Left colon (tissue), 2 donors: ENCODE data around the gene XPC. TPM values are rescaled to one million over a fixed set of nuclear protein-coding genes. Genes with fewer than 3 reads are reported as not detected.

Source experiments
- ATAC-seq: fragments of 200-7000 bp; cut with Tn5 transposase; one replicate; pipeline ENCODE4 v1.9.1; 2020; ENCODE audit warnings: mild to moderate bottlenecking, moderate library complexity
- DNase-seq, 2 donors: peaks; one replicate each; pipeline ENCODE4 v3.0.0-alpha.2; 2020
- intact Hi-C, 2 donors: fragments of 100-400 bp; cut with DNase I in 1 of 2; cut with micrococcal nuclease in 1 of 2; formaldehyde crosslinking; loops; one replicate each; pipeline versions ENCODE4 v1.11.2 to v1.14.0; 2022; cut with DNase I, micrococcal nuclease
- total RNA-seq, 2 donors: library from RNA; stranded (reverse); fragmentation: NEBNext Ultra II Directional; extraction: Animal tissue kit (Norgen Biotek cat#: 25700); gene quantifications; one replicate each; pipeline ENCODE4 v1.2.1, GENCODE V29; 2021
- donor health status: DM: no; HTN: no; CAD: no.
- donor health status: DM: yes; HTN: yes; CAD: no.

The XPC gene
- total RNA-seq, 2 donors from 2014 or later = 19.7 to 22.4 TPM

DNA sequence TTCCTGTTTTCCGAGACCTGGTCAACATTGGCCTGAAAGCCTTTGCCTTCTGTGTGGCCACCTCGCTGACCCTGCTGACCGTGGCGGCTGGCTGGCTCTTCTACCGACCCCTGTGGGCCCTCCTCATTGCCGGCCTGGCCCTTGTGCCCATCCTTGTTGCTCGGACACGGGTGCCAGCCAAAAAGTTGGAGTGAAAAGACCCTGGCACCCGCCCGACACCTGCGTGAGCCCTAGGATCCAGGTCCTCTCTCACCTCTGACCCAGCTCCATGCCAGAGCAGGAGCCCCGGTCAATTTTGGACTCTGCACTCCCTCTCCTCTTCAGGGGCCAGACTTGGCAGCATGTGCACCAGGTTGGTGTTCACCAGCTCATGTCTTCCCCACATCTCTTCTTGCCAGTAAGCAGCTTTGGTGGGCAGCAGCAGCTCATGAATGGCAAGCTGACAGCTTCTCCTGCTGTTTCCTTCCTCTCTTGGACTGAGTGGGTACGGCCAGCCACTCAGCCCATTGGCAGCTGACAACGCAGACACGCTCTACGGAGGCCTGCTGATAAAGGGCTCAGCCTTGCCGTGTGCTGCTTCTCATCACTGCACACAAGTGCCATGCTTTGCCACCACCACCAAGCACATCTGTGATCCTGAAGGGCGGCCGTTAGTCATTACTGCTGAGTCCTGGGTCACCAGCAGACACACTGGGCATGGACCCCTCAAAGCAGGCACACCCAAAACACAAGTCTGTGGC is 36.6 kb downstream of the XPC start:
- ATAC-seq (no peak), DNase-seq (peak in 1 of 2 donors; percentile 22)
- intact Hi-C loops = no loop called here

DNA sequence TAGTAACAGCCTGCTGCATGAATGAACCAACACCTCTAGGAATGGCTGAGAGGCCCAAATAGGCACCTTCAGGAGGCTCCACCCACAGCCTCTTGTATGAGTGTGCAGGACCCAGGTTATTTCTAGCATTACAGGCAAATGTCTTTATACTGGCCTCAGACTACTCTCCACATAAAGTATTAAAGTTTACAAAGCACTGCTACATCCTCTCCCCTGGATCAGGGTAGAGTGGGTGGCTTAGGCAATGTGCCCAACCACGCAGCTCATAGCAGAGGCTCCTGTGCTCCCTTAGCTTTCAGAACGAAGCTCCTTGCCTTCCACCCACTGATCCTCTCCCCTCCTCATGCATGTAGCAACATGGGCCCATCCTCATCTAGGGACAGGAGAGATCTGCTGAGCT is 37.3 kb downstream of the XPC start:
- intact Hi-C loops = no loop called here
- DNase-seq = no peak
- ATAC-seq = no peak

DNA sequence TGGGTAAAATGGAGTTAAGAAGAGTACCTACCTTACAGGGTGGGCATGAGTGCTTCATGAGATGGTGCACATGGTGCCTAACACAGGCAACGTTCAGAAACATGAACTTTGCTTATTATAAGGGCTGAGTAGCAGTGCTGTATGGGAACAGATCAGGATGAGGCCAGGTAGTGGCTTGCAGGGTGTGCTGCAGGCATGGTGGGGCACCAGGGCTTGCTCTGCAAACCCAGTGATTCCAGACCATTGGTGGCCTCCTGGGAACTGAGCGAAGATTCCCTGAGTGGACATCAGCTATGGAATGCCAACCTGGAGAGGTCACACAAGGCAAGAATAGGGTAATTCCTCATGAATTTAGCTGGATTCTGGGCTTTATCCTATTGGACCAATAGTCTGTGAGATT is 37.7 kb downstream of the XPC start:
- DNase-seq = no peak
- ATAC-seq = no peak
- intact Hi-C loops = no loop called here

DNA sequence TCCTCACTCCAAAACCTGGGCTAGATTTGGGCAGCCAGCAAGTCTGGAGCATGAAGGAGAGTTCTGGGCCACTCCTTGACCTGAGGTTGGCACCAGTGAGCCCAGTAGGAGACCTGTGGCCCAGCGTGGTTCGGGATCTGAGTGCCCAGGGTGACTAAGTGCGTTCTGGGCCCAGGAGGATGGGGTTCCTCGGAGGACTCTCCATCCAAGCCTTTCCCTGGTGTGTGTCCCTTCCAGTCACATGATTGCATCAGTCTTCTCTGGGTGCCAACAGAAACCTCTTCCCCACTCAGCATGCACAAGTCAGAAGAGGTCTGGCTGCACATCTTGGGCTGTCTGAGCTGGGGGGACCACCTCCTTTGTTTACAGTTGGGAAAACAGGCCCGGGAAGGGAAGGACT is 38.6 kb downstream of the XPC start:
- ATAC-seq (no peak), DNase-seq (no peak)
- intact Hi-C loops = no loop called here

DNA sequence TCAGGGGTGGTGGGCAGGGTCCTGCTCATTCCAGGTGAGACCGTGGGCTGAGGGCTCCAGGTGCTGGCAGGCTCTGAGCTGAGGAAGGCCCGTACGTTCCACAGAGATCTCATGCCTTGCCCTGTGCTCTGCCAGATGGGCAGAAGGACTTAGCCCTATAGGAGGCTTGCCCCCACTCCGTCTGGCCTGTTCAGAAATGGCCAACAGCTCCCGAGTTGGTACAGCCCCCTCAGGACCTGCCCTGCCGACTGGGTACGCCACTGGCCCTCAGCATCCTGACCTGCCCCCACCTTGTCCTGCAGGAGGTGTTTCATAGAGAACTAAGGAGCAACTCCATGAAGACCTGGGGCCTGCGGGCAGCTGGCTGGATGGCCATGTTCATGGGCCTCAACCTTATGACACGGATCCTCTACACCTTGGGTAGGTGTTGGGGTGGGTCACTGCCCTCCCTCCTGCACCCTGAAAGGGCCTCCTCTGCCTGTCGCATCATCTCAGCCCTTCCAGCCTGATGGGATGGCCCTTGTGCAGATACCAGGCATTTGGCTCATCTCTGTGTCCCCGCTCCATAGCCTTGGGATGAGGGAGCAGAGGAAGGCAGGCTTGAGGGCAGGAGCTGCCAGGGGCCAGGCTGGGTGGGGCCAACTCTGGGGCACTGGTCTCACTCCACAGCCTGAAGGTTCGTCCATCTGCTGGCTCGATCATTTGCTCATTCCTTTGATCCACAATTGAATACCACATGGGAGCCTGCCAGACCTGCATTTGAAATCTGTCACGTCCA is 39.3 kb downstream of the XPC start:
- intact Hi-C loops = no loop called here
- DNase-seq (peak in 1 of 2 donors; percentile 17), ATAC-seq (no peak)

DNA sequence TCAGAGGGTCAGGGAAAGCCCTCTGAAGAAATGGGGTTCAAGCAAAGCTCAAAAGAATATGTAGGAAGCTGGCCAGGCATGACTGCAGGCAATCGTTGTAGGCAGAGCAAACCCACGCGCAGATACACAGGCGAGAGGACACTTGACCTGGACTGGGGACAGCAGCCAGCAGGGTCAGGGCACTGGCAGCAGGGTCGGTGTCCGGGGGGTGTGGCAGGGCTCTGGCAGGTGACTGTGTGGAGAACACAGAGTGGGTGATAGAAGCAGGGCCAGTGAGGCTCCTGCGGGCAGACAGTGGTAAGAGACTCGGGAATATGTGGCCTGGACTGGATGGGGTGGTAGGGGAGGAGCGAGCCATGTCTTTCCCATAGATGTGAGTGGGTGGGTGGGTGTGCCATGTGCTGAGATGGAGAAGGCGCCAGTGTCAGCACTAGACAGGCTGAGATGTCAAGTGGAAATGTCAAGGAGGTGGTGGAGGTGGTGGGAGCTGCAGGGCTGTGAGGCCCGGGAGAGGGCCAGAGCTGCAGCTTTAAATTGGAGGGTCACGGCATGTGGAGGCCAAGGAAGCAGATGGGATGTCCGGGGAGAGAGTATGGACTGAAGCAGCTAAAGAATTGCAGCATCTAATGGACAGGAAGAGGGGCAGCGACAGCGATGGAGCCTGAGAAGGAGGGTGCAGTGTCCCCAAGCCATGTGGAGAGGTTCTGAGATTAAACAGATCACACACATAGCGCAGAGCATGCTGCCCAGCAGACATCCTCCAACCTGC is 40.1 kb downstream of the XPC start:
- ATAC-seq (no peak), DNase-seq (peak in 1 of 2 donors; percentile 19)
- intact Hi-C loops = no loop called here

DNA sequence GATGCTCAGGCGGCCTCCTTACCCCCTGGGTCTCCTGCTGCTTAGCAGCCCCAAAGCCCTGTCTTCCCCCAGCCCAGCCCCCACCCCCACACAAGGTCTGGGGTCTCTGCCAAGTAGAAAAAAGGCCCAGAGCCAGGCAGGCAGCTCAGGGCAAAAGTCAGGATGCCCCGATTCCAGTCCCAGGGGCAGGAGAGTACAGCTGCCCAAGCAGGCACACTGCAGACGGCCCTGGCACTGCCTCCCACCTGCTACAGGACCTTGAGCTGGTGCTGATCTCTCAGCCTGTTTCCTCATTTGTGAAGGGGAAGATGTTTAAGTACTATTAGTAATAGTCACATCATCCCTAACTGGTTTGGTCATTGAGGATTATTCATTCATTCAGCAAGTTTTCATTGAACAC is 41.0 kb downstream of the XPC start:
- ATAC-seq = no peak
- intact Hi-C loops = no loop called here

DNA sequence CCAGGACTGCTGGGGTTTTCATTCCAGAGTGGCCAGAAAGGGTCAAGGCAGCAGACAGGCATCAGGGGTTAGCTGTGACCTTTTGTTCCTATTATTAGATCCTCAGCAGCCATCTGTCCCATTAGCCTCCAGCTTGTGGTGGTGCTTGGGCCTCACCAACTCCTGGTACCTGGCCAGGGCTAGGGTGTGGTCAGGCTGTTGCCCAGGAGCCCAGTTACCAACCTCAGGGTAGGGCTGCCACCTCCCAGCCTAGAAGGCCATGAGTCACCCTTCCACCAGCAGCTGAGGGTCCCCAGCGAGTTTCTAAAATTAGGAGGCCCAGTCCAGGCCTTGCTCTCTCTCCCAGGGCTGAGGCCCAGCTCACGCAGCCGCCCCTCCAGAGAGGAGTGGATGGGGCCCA is 41.4 kb downstream of the XPC start:
- intact Hi-C loops = no loop called here
- DNase-seq (peak; percentile 48 to 51), ATAC-seq (peak; percentile 46)

More for the DNA sequence above, 41.0 kb downstream of the XPC start:
- no peak for DNase-seq

DNA sequence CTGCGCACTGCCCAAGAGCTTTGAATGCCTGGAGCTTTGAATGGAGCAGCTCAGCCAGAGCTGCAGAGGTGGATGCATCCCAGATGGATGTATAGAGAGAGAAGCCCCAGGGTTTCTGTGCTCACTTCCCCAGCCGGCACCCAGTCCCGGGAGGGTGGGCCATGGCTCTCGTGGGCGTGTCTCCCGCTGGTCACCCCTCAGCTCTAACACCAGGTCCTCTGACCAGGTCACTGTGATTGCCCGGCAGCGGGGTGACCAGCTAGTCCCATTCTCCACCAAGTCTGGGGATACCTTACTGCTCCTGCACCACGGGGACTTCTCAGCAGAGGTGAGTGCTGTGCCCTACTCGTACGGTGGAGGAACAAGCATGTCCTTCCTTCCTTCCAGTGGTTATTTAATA is 42.8 kb downstream of the XPC start:
- DNase-seq (peak in 1 of 2 donors; percentile 14), ATAC-seq (no peak)
- intact Hi-C loops = no loop called here

DNA sequence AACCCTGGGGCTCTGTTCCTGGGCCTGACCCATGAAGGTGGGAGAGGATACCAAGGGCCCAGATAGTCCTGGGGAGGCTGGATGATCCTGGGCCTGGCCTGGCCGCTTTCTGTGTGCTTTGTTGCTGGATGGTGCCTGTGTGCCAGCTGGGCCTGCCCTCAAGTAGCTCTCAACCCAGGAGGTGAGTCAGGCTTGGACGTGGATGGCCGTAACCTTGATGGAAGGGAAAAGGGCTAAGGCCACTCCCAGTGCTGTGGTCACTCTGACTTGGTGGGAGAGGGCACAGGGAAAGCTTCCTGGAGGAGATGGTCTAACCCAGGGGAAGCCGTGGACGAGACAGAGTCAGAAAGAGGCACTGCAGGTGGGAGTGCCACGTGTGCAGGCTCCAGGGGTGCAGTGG is 44.1 kb downstream of the XPC start:
- intact Hi-C loops = no loop called here
- ATAC-seq (no peak), DNase-seq (peak in 1 of 2 donors; percentile 21)

DNA sequence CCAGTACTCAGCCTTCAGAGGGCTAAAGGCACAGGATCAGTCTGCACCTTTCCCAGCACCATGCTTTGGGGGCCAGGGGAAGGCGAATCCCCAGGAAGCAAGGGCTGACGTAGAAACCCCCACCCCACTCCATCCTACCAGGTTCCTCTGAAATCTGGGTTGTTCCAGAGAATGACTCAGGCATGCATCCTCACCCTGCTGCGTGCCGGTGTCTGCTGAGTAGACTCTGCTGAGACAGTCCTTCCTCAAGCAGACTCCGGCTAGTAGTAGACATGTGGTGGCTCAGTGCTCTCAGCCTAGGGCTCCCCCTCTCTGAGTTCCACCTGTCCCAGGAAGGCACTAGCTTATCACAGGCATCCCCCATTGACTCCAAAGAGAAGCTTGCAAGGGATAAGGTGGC is 44.5 kb downstream of the XPC start:
- peak in 1 of 2 donors; percentile 17 for DNase-seq
- intact Hi-C loops = no loop called here

DNA sequence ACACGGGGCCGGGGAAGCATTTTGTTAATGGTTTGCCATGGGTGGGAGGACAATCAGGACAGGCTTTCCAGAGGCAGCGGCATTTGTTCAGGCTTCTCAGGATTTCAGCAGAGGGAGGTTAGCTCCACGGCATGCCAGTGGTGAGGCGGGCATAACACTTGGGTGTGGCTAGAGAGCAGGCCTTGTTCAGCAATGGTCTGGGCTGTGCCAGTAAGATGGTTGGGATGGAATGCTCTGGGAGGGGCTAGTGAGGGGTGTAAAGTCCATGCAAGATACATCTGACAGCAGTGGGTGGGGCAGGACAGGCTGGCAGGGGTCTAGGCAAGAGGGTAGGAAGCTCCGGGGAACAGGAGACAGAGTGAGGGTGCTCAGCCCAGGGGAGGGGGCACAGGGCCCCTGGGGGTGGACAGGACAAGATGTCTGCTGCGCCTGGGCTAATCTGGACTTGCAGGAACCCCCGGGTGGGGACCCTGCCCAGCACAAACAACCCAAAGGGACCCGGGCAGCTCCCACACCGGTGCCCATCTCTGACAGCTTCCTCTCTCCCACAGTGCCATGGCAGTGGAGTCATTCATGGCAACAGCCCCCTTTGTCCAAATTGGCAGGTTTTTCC is 45.1 kb downstream of the XPC start:
- peak; percentile 97 for ATAC-seq
- peak; percentile 59 to 84 for DNase-seq
- intact Hi-C loops = no loop called here

More for the DNA sequence above, 44.5 kb downstream of the XPC start:
- ATAC-seq = no peak

DNA sequence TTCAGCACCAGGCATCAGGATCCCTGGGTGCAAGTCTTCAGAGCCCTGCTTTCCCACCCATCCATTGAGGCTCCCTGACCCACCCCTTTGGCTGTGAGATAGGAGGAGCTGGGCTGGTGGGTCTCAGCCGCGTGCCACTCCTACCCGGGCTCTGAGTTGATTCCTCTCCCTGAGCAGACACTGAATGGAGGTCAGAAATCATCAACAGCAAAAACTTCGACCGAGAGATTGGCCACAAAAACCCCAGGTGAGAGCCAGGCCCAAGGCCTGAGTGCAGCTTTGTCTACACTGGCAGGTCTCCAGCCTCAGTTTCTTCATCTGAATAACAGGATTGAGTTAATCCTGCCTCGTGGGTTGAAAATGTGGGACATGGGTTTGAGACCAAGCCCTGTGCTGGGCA is 45.7 kb downstream of the XPC start:
- peak in 1 of 2 donors; percentile 15 for DNase-seq
- intact Hi-C loops = no loop called here
- ATAC-seq = no peak

DNA sequence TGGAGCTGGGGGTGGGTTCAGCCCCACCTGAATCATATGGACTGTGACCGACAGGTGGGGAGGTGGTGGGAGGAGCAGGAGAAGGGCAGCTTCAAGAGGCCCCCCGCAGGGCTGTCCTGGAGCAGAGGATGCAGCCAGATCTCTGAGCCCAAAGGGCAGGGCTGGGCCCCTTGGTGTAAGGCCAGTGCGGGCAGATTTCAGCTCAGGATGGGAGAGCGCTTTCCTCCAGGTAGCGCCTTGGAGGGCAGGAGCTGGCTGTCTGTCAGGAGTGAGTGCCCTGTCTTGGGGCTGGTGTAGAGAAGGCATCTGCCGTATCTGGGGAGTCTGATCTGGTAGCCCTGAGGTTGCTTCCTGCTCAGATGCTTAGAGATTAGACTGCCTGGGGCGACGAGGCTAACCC is 46.3 kb downstream of the XPC start:
- intact Hi-C loops = no loop called here
- ATAC-seq (no peak), DNase-seq (no peak)

DNA sequence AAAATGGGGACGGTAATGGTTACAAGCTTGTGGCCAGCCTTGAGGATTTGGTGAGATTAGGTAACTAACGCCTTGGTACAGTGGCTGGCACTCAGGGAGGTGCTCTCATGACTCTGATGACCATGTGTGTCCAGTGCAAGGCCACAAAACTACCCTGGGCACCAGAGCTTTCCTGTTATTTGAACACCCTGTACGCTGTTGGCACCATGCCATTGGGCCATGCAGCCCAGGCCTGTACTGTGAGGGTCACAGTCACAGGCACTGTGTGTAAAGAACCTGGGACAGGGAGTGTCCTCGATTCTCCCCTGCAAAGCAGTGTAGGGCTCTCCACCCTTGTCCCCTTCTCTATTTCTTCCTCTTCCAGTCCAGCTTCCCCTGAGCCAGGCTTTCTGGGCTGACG is 47.3 kb downstream of the XPC start:
- ATAC-seq = no peak
- intact Hi-C loops = no loop called here
- no peak for DNase-seq

DNA sequence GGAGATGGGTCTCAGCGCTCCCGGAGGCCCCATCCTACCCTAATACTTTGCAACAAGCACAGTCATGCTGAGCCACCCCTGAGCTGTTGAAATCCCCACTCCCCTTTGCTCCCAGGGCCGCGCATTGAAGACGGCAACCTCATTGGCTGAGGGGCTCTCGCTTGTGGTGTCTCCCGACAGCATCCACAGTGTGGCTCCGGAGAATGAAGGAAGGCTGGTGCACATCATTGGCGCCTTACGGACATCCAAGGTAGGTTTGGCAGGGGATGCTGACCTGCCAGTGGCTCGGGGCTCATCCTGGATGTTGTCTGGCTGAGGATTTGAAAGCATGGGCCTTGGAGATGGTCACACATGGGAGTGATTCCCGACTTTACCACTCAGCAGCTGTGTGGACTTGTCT is 47.7 kb downstream of the XPC start:
- ATAC-seq (no peak), DNase-seq (no peak)
- intact Hi-C loops = no loop called here

DNA sequence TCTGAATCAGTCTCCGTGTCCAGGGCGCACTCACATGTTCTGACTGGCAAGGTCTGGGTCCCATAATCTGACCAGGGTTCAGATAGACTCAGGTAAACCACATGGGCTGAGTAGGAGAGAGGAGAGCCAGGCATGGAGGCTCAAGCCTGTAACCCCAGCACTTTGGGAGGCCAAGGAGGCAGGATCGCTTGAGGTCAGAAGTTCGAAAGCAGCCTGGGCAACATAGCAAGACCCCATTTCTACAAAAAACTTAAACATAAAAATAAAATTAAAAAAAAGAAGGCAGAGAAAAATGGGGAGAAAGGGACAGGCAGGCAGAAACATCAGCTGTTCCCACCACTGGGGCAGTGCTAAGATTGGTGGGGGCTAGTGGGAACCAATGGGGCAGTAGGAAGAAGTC is 48.2 kb downstream of the XPC start:
- intact Hi-C loops = no loop called here
- ATAC-seq (no peak), DNase-seq (peak in 1 of 2 donors; percentile 16)

DNA sequence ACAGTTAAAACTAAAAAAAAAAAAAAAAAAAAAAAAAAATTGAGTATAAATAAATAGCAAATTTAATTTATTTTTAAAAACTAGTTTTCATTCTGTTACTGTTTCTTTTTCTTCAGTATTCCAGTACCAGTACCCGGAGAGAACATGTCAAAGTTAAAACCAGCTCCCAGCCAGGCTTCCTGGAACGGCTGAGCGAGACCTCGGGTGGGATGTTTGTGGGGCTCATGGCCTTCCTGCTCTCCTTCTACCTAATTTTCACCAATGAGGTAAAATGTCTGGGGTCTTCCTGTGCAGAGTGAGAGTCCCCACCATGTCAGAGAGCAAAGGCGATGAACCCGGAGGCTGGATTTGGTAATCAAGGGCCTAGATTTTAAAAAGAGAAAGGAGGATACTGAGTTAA is 49.1 kb downstream of the XPC start:
- no peak for DNase-seq
- ATAC-seq = no peak
- intact Hi-C loops = loop anchor here in 1 of 2 donors (5.0 to 10.0 kb wide), 2 partner anchors 48 to 234 kb away; partner anchors contain the start of genes LSM3 and XPC

DNA sequence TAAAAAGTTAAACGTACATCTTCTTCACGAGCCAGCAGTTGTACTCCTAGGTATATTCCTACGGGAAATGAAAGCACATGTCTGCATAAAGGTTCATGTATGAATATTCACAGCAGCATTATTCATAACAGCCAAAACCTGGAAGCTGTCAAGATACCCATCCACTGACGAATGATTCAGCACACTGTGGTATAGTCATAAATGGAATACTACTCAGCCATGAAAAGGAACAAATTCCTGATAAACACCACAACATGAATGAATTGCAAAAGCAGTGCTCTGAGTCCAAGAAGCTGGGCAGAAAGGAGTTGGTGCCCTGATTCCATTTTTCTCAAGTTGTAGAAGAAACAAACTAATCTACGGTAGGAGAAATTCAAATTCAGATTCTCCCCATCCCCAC is 49.7 kb downstream of the XPC start:
- intact Hi-C loops = loop anchor here in 1 of 2 donors (5.0 to 10.0 kb wide), 2 partner anchors 49 to 234 kb away; partner anchors contain the start of genes LSM3 and XPC
- DNase-seq = no peak

More for the DNA sequence above, 49.7 kb downstream of the XPC start:
- ATAC-seq = no peak
